Posterior cingulate gyrus (tissue), 11 donors: Measurements from ENCODE around the gene C1QL4.
"Not testable (repeated sequence)": the region's sequence is repeated elsewhere in the genome, so short reads cannot be mapped to it uniquely, and the experiment has no call there.

Experiments
- DNase-seq, 10 donors: peaks; one replicate each; pipeline versions ENCODE4 v3.0.0 to v3.0.0-alpha.2; 2020 to 2021; ENCODE audit warnings: mixed read lengths in 3 of 10
- intact Hi-C: fragments of 100-400 bp; cut with DNase I; formaldehyde crosslinking; loops from one replicate; pipeline ENCODE4 v1.15.1; 2023

The C1QL4 gene

DNA sequence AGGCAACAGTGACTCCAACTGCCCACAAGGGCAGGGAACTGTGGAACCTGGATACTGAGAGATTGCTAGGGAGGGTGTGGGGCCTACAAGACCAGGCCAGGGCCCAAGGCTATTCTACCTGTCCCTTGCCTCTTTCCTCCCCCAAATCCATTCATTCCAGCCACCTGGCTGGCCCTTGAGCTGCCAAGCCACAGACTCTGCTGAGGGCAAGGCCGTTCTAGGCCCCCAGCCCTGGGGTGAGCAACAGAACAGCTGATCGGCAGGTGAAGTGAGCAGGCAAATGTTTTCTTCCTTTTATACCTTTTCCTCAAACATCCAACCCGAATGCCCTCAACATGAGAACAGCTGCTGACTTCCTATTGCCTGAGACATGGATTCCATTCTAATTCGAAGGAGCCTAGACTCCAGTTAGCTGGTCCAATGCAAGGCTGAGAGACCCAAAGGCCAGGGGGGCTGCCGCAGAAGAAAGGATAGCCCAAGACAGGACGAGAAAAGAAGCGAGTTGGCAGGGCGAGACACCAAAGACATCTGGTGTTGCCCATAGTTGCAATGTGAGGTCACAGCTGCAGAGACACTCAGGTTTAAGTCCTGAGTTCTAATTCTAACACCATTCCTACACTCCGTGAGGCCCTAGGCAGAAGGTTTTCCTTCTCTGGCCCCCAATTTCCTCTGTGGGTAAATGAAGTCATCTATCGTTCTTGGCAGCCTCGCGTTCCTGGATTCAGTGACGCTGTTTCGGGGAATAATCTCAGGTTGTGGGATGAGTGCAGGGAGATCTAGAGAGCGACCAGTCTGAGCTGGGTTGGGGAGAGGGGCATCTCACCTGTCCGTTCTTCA, 1.7 kb downstream of the C1QL4 start:
- intact Hi-C loops = no loop called here
- peak in 3 of 10 donors; percentile 11 to 65 (median 29) for DNase-seq

DNA sequence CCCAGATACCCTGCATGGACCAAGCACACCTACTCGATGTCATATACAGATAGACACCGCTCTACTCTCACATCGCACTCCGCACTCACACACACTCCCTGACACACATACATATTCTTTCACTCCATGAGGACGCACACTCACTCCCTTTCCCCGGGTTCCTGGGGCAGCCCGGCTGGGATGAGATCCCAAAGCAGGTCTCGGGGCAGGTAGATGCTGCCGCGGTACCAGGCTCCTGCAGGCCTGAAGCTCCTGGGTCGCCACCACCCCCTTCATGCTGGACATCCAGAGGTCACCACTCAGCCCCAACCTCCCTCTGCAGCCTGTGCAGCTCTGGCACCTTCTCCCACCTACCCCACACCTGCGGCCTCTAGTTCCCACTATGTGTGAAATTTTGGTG, 2.3 kb downstream of the C1QL4 start:
- intact Hi-C loops = no loop called here
- DNase-seq = peak in 2 of 10 donors; percentile 46 to 55

DNA sequence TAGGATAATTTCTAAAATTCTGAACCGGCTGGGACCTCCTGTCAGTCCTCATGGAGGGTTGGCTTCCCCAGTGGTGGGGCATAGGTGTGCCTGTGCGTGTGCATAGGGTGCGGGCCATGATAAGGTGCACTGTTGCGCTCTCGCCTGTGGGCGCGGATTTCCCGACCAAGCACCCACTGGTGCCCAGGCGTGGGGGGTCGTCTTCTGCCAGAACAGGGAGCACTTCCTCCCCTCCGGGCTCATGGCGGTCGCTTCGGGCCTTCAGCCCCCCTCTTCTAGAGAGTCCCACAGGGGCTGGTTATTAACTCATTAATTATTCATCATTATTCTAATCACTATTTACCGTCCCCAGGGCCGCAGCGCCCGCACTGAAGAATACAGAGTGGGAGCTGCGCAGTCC, 2.8 kb downstream of the C1QL4 start:
- peak in 3 of 10 donors; percentile 10 to 79 (median 55) for DNase-seq
- intact Hi-C loops = no loop called here

DNA sequence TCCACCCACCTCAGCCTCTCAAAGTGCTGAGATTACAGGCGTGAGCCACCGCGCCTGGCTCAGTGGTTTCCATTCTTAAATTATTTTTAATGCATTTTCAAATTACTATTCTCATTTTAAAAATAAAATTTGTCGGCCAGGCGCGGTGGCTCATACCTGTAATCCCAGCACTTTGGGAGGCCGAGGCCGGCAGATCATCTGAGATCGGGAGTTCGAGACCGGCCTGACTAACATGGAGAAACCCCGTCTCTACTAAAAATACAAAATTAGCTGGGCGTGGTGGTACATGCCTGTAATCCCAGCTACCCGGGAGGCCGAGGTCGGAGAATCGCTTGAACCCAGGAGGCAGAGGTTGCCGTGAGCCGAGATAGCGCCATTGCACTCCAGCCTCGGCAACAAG, 3.2 kb downstream of the C1QL4 start:
- peak in 3 of 10 donors; percentile 15 to 61 (median 21) for DNase-seq
- intact Hi-C loops = not testable (repeated sequence)

DNA sequence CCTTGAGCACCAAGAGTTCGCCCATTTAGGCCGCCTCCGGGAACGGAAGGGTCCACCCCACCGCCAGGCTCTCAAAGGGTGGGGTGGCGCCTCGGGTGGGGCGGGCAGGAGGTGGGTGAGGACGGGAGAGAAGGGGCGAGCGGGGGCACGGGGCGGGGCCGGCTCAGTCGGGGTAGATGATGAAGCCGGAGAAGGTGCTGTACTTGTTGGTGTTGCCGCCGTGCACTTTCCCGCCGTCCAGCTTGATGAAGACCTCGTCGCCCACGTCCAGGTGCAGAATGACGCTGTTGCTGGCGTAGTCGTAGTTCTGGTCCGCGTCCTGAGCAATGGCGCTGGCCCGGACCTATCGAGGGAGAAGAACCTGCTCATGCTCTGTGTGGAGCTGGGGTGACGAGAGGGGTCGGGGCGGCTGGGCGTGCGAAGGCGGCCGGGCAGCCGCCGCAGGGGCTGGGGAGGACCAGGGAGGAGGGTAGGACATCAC, 4.1 kb downstream of the C1QL4 start:
- DNase-seq = peak in 2 of 10 donors; percentile 71 to 81
- intact Hi-C loops = no loop called here

DNA sequence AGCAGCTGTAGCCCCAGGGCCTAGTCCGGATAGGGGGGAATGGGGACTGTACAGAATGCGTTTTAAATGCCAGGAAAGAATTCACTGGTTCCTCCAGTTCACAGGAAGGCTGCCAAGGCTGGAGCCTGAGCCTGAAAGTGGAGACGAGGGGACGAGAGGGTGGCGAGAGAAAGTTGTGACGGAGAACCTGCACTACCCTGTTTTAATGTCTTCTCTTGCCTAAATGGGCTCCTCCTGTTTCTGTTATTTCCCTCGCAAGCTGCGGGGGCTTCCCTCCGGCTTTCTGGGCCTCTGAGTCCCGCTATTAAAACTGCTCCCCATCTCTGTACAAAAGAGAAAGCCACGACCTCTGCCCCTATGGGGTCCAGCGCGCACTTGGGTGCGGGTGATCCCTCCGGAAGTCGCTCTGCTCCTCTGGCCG, 4.5 kb downstream of the C1QL4 start:
- peak in 2 of 10 donors; percentile 24 to 59 for DNase-seq
- intact Hi-C loops = no loop called here

DNA sequence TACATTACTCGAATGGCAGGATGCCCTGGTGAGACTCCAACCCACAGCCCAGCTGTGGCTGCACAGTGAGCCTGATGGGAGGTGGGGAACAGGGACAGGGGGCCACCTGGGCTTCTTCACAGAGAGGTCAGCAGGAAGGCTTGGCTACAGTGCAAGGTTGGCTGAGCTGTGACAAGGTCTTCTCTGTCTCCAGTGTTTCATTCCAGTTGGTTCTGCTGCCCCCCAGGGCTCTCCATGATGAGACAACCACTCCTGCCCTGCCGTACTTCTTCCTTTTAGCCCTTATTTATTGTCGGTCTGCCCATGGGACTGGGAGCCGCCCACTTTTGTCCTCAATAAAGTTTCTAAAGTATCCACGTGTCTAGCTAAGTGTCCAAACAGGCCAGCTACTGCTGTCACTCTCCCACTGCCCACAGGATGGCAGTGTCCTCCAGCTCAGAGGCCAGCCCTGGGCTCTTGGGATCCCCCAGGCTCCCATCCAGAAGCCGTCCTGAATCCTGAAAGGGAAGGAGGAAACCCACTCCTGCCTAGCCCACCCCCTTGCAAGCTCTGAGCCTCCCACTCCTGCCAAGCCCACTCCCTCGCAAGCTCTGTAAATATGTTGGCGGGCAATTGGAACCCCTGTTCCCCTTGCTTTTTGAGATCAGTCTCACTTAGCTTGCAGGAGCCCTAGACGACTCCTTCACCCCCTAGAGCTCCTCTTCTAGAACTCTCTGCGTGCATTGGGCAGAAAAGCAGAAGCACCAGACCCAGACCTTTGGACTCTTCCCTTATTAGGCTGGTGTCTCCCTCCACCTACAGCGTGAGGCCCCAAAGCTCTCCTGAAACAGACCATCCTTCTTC, 5.4 kb downstream of the C1QL4 start:
- peak in 9 of 10 donors; percentile 51 to 95 (median 75) for DNase-seq
- intact Hi-C loops = loop anchor here (1.0 kb wide), 1 partner anchor 183 kb away; no protein-coding TSS in a partner anchor

DNA sequence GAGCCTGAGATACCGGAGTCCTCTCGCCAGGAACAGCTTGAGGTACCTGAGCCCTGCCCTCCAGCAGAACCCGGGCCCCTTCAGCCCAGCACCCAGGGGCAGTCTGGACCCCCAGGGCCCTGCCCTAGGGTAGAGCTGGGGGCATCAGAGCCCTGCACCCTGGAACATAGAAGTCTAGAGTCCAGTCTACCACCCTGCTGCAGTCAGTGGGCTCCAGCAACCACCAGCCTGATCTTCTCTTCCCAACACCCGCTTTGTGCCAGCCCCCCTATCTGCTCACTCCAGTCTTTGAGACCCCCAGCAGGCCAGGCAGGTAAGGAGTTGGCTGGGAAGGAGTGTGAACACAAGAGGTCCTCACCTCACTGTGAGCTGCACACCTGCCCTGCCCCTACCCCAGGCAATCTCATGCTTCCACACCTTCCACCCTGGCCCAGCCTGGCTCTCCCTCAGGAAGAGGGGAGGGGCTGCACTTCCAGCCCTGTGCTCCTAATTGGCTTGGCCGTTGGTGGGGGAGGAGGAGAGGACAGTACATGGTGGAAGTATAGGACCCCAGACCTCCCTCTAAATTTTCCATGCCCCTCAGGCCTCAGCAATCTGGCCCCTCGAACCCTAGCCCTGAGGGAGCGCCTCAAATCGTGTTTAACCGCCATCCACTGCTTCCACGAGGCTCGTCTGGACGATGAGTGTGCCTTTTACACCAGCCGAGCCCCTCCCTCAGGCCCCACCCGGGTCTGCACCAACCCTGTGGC, 6.2 kb downstream of the C1QL4 start:
- intact Hi-C loops = loop anchor here (1.0 kb wide), 1 partner anchor 183 kb away; no protein-coding TSS in a partner anchor

DNA sequence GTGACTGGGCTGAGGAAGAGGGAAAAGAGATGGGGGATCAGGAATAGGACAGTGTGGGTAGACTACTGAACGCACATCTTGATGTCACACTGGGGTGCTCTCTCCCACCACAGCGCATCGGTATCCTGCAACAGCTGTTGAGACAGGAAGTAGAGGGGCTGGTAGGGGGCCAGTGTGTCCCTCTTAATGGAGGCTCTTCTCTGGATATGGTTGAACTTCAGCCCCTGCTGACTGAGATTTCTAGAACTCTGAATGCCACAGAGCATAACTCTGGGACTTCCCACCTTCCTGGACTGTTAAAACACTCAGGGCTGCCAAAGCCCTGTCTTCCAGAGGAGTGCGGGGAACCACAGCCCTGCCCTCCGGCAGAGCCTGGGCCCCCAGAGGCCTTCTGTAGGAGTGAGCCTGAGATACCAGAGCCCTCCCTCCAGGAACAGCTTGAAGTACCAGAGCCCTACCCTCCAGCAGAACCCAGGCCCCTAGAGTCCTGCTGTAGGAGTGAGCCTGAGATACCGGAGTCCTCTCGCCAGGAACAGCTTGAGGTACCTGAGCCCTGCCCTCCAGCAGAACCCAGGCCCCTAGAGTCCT, 6.9 kb downstream of the C1QL4 start:
- DNase-seq = peak in 2 of 10 donors; percentile 22 to 52
- intact Hi-C loops = no loop called here

More for the DNA sequence above, 6.2 kb downstream of the C1QL4 start:
- peak in 2 of 10 donors; percentile 67 to 77 for DNase-seq

DNA sequence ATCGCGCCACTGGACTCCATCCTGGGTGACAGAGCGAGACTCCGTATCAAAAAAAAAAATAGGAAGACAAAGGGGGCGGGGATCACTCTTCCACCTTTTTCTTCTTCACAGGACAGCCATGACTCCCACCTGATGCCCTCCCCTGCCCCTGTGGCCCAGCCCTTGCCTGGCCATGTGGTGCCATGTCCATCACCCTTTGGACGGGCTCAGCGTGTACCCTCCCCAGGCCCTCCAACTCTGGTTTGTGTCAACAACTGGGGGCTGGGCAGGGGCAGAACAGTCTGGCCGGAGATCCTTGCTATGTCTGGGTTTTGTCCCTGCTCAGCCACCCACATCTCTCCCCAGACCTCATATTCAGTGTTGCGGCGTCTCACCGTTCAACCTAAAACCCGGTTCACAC, 8.2 kb downstream of the C1QL4 start:
- intact Hi-C loops = no loop called here
- peak in 2 of 10 donors; percentile 35 to 43 for DNase-seq

DNA sequence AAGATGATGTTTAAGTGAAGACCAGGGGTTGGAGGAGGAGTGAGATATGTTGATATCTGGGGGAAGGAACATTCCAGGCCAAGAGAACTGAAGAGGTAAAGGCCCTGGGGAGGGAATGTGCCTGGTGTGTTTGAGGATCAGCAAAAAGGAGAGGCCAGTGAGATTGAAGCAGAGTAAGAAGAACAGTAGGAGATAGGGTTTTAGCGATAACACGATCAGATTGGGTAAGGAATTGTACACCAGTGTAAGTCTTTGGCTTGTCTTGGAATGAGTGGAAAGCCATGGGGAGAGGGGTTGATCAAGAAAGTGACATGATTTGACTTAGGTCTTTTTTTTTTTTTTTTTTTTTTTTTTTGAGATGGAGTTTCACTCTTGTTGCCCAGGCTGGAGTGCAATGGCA, 9.1 kb downstream of the C1QL4 start:
- intact Hi-C loops = no loop called here

DNA sequence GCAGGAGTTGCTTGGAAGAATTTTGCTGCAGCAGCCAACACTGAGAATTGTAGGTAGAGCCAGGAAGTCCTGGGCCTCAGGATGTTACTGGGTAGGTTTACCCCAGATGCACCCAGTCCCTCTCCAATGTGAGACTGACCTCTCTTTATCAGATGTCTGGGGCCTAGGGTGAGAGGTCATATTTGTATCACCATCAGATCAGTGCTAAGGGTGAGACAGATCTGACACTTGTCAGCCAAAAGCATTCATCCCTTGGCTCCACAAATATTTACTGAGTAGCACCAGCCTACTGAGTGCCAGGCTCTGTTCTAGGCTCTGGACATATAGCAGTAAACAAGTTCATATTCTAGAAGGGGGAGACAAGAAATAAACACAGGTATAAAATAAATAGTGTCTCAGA, 9.6 kb downstream of the C1QL4 start:
- peak in 1 of 10 donors; percentile 5 for DNase-seq
- intact Hi-C loops = no loop called here

More for the DNA sequence above, 9.1 kb downstream of the C1QL4 start:
- DNase-seq = no peak

DNA sequence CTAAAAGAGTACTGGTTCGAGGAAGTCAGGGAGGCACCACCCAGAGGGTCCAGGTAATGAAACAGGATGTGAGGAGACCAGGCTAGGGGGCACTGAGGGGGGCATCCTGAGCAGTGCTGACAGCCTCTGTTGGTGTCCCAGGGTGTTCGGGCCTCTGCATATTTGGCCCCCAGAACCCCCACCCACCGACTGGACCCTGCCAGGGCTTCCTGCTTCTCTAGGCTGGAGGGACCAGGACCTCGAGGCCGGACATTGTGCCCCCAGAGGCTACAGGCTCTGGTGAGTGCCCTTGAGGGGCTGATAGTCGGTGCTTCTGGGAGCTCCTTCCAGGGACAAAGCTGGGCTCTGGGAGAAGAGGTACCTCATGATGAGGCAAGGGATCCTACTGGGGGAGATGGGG, 11.4 kb downstream of the C1QL4 start:
- intact Hi-C loops = no loop called here

DNA sequence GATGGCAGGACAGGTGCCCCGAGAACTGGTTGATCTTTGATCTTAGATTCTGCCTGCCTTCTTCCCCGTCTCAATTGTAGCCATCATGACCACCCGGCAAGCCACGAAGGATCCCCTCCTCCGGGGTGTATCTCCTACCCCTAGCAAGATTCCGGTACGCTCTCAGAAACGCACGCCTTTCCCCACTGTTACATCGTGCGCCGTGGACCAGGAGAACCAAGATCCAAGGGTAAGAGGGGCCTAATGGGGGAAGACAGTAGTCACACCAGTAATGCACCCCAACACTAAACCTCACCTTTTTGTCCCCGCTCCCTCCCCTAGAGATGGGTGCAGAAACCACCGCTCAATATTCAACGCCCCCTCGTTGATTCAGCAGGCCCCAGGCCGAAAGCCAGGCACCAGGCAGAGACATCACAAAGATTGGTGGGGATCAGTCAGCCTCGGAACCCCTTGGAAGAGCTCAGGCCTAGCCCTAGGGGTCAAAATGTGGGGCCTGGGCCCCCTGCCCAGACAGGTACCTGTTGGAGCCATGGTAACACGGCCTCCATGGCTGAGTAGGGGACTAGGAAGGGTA, 13.4 kb downstream of the C1QL4 start:
- peak in 3 of 10 donors; percentile 3 to 62 (median 32) for DNase-seq
- intact Hi-C loops = no loop called here

More for the DNA sequence above, 11.4 kb downstream of the C1QL4 start:
- peak in 3 of 10 donors; percentile 38 to 63 (median 41) for DNase-seq

DNA sequence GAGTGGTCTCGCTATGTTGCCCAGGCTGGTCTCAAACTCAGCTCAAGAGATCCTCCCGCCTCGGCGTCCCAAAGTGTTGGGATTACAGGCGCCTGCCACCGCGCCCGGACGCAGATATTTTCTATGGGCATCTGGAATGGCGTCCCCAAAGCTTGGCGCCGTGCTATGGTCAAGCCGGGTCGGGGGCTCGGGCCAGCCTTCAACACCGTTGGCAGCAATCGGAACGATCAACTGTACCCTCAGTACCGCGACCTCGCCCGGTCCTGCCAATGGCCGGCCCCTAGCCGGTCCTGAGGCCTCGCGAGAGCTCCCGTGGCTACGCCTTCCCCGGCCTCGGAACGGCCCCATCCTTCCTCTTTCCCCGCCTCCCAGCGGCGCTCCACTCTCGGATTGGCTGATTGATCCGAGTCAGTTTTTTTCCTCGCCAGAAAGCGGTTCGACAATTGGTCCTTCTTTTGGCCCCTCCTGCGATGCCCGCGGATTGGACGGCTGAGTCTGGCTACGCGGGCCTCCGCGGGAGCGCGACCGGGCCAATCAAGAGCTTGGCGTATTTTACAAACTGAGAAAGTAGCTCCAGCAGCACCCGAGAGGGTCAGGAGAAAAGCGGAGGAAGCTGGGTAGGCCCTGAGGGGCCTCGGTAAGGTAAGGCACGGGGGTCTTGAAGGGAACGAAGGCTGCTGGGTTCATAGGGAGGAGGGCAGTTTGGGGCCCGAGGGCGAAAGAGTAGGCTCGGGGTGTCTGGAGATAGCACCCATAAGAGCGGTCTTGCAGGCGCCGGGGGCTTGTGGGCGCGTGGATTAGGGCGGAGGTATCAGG, 14.1 kb downstream of the C1QL4 start, which contains the start of gene TROAP:
Gene TROAP (plus strand): TSS at position 548 of the 816 bp plus-strand sequence. CDS start 354 bp downstream, outside the sequence.
- intact Hi-C loops = no loop called here
- DNase-seq = peak; percentile 94 to 100 (median 98)

DNA sequence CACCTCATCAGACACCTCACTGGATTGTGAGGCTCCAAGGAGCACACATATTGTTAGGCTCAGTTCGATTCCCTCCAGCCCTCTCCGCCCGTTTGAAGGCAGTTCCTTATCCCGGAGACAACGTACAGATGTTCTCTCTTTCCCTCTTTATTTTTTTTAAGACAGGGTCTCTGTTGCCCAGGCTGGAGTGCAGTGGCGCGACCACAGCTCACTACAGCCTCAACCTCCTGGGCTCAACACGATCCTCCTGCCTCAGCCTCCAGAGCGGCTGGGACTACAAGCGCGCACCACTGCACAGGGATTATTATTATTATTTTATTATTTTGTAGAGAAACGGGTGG, 14.7 kb downstream of the C1QL4 start:
- intact Hi-C loops = no loop called here
- peak in 2 of 10 donors; percentile 12 to 58 for DNase-seq

DNA sequence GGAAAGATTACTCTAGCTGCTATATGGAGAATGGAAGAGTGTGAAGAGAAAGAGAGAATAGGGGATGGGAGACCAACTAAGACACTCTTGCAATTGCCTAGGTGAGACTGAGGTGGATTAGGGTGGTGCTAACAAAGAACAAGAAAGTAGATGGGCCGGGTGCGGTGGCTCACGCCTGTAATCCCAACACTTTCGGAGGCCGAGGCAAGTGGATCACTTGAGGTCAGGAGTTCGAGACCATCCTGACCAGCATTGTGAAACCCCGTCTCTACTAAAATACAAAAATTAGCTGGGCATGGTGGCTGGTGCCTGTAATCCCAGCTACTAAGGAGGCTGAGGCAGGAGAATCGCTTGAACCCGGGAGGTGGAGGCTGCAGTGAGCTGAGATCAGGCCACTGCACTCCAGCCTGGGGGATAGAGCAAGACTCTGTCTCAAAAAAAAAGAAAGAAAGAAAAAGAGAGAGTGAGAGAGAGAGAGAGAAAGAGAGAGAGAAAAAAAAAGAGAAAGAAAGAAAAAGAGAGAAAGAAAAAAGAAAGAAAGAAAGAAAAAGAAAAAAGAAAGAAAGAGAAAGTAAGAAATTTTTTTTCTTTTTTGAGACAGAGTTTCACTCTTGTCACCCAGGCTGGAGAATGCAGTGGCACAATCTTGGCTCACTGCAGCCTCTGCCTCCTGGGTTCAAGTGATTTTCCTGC, 16.4 kb downstream of the C1QL4 start:
- intact Hi-C loops = not testable (repeated sequence)
- DNase-seq = peak in 3 of 10 donors; percentile 11 to 59 (median 20)

DNA sequence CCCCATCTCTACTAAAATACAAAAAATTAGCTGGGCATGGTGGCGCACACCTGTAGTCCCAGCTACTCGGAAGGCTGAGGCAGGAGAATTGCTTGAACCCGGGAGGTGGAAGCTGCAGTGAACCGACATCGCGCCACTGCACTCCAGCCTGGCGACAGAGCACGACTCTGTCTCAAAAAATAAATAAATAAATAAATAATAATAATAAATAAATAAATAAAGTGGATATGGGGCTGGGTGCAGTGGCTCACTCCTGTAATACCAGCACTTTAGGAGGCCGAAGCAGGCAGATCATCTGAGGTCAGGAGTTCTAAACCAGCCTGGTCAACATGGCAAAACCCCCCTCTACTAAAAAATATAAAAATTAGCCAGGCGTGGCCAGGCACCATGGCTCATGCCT, 19.9 kb downstream of the C1QL4 start:
- peak in 2 of 10 donors; percentile 7 to 31 for DNase-seq
- intact Hi-C loops = not testable (repeated sequence)
